GM19372 (cell line): ENCODE results near the gene ZBTB11.
"Not testable (repeated sequence)": the region's sequence is repeated elsewhere in the genome, so short reads cannot be mapped to it uniquely, and the experiment has no call there.

Source experiments
- ATAC-seq: cut with Tn5 transposase; IDR thresholded peaks from one replicate; pipeline ENCODE4 v1.9.1; 2021; ENCODE audit warnings: mild to moderate bottlenecking, low read depth, moderate library complexity; ENCODE audit not compliant: unreplicated experiment

The ZBTB11 gene

DNA sequence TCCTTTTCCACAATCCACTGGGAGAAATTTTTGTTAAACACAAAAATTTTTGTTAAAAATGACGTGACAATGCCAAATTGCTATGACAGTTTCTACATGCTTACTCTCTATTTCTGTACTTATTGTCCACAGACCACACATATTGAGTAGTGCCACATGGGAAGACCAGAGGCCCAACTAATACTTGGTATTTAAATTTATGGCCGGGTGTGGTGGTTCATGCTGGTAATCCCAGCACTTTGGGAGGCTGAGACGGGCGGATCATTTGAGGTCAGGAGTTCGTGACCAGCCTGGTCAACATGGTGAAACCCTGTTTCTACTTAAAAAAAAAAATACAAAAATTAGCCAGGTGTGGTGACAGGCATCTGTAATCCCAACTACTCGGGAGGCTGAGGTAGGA, 20.3 kb downstream of the ZBTB11 start:
- ATAC-seq: no peak

DNA sequence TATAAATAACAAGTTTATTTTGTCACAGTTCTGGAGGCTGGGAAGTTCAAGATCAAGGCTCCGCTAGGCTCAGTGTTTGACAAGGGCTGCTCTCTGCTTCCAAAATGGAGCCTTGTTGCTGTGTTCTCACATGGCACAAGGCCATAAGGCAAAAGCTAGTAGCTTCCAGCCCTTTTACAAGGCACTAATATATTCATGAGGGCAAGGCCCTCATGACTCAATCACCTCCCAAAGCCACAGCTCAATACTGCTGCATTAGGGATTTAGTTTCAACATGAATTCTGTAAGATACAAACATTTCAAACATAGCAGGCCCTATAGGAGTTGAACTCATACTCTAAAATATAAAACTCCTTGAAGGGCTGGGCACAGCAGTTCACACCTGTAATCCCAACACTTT, 30.2 kb downstream of the ZBTB11 start:
- no peak for ATAC-seq

DNA sequence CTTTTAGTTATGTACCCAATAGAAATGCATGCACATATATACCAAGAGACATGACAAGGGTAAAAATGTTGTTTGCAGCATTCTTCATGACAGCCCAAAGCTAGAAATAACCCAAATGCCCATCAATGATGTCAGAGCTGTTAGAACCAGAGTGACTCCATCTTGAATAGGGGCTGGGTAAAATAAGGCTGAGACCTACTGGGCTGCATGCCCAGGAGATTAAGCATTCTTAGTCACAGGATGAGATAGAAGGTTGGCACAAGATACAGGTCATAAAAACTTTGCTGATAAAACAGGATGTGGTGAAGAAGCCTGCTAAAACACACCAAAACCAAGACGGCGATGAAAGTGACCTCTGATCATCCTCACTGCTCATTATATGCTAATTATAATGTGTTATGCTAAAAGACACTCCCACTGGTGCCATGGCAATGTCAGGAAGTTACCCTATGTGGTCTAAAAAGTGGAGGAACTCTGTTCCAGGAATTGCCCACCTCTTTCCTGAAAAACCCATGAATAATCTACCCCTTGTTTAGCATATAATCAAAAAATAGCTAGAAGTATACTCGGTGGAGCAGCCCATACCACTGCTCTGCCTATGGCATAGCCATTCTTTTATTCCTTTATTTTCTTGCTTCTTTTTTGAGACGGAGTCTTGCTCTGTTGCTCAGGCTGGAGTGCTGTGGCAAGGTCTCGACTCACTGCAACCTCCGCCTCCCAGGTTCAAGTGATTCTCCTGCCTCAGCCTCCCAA, 32.9 kb downstream of the ZBTB11 start:
- ATAC-seq: no peak

DNA sequence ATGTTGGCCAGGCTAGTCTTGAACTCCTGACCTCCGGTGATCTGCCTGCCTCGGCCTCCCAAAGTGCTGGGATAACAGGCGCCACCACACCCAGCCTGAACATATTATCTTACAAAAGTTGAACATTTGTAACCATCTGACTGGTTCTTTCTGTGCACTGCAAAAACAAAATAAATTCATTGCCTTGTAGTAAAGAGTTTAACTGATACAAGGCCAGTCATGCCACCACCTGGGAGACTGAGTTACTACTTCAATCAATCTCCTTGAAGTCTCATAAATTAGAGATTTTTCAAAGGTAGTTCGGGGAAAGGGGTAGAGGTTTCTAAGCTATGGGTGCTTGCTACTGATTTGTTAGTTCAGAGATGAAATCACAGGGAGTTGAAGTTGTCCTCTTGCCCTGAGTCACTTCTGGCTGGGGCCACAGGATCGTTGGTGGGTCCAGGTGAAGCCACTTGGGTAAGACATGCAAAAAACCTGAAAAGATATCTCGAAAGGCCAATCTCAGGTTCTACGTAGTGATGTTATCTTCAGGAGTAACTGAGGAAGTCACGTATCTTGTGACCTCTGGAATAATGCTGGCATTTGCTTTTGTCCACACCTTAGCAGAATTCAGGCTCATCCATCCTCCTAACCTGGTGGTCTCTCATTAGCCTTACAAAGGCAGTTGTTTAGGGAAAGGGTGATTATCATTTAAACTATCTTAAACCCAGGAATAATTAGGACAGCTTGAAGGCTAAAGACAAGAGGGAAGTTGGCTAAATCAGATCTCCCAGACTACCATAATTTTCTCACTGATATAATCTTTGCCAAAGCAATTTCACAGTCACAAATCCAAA, 33.7 kb downstream of the ZBTB11 start:
- no peak for ATAC-seq

DNA sequence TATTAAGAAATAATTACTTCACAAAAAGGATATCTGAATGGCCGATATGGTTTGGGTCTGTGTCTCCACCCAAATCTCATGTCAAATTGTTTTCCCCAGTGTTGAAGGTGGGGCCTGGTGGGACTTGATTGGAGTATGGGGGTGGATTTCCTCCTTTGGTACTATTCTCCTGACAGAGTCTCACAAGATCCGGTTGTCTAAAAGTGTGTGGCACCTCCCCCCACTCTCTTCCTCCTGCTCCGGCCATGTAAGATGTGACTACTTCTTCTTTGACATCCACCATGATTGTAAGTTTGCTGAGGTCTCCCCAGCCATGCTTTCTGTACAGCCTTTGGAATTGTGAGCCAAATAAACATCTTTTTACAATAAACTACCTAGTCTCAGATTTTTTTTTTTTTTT, 34.5 kb downstream of the ZBTB11 start:
- ATAC-seq: no peak

DNA sequence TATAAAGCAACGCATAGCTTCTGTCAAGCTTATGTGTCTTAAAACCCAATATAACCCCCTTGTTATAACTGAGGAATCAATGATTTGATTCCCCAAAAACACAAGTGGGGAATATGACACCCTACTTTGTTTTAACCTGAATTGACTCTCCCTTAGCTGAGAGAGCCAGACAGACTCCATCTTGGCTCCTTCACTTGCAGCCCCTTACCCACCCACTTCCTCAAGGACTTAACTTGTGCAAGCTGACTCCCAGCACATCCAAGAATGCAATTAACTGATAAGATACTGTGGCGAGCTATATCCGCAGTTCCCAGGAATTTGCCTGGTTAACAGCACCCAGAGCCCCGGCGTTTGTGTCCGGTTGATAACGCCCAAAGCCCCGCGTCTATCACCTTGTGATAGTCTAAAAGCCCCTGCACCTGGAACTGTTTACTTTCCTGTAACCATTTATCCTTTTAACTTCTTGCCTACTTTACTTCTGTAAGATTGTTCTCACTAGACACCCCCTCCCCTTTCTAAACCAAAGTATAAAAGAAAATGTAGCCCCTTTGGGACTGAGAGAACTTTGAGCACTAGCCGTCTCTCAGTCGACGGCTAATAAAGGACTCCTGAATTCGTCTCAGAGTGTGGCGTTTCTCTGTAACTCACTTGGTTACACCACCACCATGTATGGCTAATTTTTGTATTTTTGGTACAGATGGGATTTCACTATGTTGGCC, 35.4 kb downstream of the ZBTB11 start:
- ATAC-seq: not testable (repeated sequence)

DNA sequence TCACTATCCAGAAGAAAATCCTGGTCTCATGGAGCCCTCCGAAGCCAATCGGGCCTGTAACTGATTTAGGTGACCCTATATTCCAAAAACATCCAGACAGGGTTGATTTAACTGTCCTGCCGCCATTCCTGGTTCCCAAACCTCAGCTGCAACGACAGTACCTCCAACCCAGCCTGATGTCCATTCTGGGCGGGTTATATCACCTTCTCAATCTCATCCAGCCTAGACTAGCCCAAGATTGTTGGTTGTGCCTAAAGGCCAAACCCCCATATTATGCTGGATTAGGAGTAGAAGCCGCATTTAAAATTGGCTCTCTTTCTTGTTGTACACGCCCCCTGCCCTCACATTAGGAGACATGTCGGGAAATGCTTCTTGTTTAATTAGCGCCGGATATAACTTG, 36.7 kb downstream of the ZBTB11 start:
- ATAC-seq: no peak

DNA sequence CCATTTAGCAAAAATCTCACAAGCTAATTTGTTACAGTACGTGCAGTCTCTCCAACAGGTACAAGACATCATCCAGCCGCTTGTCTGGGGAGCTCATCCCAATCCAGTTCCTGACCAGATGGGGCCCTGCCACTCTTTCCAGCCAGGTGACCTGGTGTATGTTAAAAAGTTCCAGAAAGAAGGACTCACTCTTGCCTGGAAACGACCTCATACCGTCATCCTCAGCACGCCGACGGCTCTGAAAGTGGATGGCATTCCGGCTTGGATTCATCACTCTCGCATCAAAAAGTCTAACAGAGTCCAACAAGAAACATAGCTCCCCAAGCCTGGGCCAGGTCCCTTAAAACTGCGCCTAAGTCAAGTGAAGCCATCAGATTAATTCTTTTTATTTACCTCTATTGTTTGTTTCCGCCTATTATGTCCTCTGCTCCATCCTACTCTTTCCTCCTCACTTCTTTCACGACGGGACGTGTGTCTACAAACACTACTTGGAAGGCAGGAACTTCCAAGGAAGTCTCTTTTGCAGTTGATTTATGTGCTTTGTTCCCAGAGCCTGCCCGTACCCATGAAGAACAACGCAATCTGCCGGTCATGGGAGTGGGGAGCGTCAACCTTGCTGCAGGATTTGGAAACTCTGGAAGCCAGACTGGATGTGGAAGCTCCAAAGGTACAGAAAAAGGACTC, 37.5 kb downstream of the ZBTB11 start:
- no peak for ATAC-seq

DNA sequence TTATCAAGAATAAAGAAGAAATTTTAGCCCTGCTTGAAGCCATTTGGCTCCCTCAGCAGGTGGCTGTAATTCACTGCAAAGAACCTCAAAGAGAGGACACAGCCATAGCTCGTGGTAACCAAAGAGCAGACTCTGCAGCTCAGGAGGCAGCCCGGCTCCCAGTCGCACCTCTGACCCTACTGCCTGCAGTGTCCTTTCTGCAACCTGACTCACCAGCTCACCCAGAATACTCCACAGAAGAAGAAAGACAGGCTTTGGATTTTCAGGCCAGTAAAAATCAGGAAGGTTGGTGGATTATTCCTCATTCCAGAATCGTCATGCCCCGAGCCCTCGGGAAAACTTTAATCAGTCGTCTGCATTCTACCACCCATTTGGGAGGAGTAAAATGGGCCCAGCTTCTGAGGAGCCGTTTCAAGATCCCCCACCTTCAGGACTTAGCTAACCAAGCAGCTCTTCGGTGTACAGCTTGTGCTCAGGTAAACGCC, 38.6 kb downstream of the ZBTB11 start:
- ATAC-seq: no peak

DNA sequence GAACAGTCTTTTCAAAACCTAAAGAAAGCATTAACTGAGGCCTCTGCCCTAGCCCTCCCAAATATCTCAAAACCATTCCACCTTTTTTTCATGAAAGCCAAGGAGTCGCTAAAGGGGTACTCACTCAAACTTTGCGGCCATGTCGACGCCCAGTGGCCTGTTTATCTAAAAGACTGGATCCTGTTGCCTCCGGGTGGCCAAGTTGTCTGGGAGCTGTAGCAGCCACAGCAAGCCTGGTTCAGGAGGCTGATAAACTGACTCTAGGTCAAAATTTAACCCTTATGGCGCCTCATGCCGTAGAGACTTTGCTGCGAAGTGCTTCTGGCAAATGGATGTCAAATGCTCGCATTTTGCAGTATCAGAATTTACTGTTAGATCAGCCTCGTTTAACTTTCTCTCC, 39.5 kb downstream of the ZBTB11 start:
- ATAC-seq: no peak

DNA sequence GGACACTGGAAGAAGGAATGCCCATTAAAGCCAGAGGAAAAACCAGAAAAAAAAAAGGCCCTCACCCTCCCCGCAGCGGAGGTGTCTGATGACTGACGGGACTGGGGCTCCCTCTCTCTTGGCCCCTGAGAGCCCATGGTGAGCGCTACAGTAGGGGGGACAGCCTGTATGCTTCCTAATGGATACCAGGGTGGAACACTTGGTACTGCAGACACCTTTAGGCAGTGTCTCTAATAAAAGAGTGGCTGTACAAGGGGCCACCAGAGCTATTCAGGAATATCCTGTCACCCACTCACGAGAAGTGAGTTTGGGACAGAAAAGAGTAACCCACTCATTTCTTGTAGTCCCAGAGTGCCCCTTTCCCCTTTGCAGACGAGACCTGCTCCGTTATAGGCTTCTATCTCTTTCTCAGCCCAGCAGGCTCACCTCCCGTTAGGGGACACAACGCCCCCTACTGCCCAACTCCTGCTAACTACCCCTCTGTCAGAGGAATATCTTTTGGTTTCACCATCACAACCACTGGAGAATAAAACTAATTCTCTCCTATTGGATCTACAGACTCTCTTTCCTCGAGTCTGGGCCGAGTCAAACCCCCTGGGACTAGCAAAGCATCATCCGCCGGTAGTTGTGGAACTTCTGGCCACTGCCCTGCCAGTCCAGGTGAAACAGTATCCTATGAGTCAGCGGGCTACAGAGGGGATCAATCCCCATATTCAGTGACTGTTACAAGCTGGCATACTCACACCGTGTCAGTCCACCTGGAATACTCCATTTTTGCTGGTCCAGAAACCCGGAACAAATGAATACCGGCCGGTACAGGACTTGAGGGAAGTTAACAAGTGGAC, 40.8 kb downstream of the ZBTB11 start:
- ATAC-seq: peak; percentile 91

DNA sequence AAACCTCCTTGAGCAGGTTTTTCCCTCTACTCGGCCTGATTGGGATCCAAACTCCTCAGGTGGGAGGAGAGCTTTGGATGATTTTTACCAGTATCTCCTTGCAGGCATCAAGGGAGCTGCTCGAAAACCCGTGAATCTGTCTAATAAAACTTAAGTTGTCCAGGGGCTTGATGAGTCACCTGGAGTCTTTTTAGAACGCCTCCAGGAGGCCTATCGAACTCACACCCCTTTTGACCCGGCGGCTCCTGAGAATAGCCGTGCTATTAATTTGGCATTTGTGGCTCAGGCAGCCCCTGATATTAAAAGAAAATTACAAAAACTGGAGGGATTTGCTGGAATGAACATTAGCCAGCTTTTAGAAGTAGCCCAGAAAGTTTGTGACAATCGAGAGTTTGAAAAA, 41.6 kb downstream of the ZBTB11 start:
- ATAC-seq: no peak

DNA sequence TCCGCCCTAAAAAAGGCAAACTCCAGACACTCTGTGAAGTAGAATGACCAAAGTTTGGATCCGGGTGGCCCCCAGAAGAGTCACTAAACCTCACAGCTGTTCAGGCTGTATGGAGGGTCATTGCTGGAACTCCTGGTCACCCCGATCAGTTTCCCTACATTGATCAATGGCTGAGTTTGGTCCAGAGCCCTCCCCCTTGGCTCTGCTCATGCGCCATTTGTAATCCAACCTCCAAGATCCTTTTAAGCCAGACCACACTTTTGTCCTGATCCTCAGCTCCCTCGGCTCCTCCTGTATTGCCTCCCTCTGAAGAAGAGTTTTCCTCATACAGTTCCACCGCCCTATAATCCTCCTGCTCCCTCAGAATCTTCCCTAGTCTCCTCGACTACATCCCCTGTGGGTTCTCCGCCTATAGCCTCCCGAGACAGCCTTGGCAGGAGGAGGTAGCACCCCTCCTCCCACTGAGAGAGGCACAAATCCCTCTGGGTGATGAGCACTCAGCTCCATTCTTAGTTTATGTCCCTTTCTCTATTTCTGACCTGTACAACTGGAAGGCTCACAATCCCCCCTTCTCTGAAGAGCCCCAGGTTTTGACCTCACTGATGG, 42.2 kb downstream of the ZBTB11 start:
- ATAC-seq: no peak

DNA sequence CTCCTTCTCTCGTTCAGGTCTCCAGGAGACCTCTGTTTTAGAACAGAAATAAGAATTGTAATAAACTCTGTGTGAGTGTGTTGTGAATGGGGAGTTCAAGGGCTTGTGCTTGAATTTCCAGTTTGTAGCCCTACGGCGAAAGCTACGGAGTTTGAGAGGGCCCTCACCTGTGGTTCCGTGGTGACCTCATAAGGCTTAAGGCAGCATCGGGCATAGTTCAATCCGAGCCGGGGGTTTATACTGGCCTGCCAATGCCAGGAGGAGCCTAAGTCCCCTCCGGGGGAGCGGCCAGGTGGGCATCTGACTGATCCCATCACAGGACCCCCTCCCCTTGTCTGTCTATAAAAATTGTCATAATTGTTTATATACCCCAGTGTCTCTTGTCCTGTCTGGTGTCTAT, 43.7 kb downstream of the ZBTB11 start:
- no peak for ATAC-seq

DNA sequence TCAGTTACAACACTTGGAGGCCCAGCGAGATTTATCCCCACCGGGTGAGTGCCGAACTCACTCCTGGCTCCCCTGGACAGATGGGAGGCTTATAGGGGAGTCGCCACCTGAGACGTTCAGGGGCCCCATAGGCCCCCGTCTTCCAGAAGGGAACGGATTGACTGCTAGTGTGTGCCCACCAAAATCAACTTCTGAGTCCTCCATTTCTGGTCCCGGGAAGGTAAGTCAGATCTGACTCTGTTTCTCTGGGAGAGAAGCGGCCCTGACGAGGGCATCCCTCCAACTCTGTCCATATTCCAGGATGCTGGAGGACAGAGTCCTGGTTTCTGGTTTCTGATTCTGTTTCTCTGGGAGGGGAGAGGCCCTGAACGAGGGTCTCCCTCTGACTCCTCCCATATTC, 44.3 kb downstream of the ZBTB11 start:
- ATAC-seq: no peak

DNA sequence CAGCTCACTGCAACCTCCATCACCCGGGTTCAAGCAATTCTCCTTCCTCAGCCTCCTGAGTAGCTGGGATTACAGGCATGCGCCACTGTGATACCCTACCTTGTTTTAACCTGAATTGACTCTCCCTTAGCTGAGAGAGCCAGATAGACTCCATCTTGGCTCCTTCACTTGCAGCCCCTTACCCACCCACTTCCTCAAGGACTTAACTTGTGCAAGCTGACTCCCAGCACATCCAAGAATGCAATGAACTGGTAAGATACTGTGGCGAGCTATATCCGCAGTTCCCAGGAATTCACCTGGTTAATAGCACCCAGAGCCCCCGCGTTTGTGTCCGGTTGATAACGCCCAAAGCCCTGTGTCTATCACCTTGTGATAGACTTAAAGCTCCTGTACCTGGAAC, 45.0 kb downstream of the ZBTB11 start:
- not testable (repeated sequence) for ATAC-seq

DNA sequence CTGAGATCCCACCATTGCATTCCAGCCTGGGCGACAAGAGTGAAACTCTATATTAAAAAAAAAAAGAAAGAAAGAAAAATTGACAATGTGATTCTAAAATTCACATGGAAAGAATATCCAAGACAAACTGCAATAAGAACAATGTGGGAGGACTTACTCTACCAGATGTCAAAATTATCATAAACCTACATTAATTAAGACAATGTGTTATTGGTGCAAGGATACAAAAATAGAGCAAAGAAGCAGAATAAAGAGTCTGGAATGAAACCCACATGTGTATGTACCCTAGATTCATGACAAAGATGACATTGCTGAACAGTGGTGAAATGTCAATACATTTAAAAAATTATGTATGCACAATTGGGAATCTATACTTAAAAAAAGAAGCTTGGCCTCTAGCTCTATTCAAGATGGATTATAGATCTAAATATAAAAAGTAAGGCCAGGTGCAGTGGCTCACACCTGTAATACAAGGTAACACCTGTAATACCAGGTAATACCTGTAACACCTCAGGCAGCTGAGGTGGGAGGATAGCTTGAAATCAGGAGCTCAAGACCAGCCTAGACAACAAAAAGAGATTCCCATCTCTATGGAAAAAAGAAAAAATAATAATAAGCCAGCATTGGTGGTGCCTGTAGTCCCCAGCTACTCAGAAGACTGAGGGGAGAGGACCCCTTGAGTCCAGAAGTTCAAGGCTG, 45.7 kb downstream of the ZBTB11 start:
- ATAC-seq: no peak

DNA sequence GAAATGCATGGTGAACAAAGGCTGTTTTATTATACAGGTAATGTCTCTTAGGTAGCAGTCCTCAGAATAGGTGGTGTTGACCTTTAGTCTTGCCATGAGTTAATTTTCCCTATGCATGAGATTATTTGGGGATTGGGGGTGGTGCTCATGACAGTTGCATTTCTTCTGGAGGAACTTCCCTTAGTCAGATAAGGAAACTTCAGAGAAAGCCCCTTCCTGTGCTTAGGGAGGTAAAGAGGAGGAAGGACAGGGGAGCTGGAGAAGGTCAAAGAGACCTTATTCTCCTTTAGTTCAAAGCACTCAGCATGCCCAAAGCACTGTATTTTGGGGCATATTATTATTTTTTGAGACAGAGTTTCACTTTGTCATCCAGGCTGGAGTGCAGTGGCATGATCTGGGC, 47.7 kb downstream of the ZBTB11 start:
- no peak for ATAC-seq

DNA sequence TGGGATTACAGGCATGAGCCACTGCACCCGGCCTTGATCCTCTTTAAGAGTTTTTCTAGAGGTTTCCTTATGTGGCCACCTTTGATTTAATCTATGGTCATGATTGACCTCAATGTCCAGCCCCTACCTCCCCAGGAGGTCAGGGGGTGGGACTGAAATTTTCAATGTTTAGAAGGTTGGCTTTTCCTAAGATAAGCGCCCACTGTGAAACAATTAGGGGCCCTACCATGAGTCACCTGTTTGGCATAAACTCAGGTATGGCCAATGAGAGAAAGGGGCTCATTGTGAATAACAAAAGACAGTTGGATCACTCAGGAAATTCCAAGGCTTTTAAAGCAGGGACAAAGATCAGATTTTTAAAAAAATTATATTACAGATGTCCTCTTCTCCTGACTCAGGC, 51.1 kb downstream of the ZBTB11 start:
- ATAC-seq: no peak
